K562 (cell line): ENCODE results near the gene CDK11B. TPM values are rescaled to one million over a fixed set of nuclear protein-coding genes. Genes with fewer than 3 reads are reported as not detected.

ENCODE experiments used
- ATAC-seq: fragments of 200-7000 bp; cut with Tn5 transposase; 3 replicates; pipeline ENCODE4 v1.9.1; 2020; ENCODE audit warnings: moderate library complexity
- BruUV-seq: library from RNA; stranded (reverse); fragments of 400-500 nt; replicated peaks from 2 replicates; lab custom pipeline; 2021; lab: Mats Ljungman, UMichigan
- CTCF ChIA-PET: fragments of 300-600 bp; formaldehyde crosslinking; extraction: SDS; loops from one replicate; lab custom pipeline; 2021; ENCODE audit warnings: low intra/inter-chr PET ratio; lab: Yijun Ruan, JAX
- POLR2A ChIA-PET: fragments of 300-600, 350-650 bp; sonication (Branson Sonifier 250); formaldehyde crosslinking; extraction: SDS; loops from one replicate; lab custom pipeline; 2021; ENCODE audit warnings: antibody characterized with exemption, inconsistent platforms; lab: Yijun Ruan, JAX
- DNase-seq, 4 experiments: peaks; one replicate each; pipeline versions ENCODE4 v3.0.0 to v3.0.0-alpha.2; 2011 to 2018; ENCODE audit warnings: low spot score in 3 of 4, mixed read lengths in 3 of 4; ENCODE audit errors: extremely low read depth in 1 of 4
- FAIRE-seq: peaks from 2 replicates; lab custom pipeline; 2011; peaks lifted over from hg19 to GRCh38; lab: Jason Lieb, UNC
- H2AFZ ChIP-seq: 2 replicates; pipeline ENCODE4 v1.6.0; 2011; ENCODE audit warnings: low read depth, low read length, control low read depth, inconsistent platforms
- H3K27ac ChIP-seq: fragments of 200-600 bp; 3 replicates; pipeline ENCODE4 v1.8.0; 2011; ENCODE audit warnings: low read depth, mild to moderate bottlenecking, control low read depth, inconsistent platforms, low read length, moderate library complexity, mixed read lengths; ENCODE audit errors: extremely low read depth
- H3K27me3 ChIP-seq, 2 experiments: fragments of 300-600 bp in 1 of 2; 2 replicates in 1 of 2; 3 replicates in 1 of 2; pipeline versions ENCODE4 v1.6.0 to v1.8.0; 2011; ENCODE audit warnings: inconsistent platforms in 2 of 2, low read length in 2 of 2, mild to moderate bottlenecking in 1 of 2, mixed read lengths in 1 of 2, moderate library complexity in 1 of 2; ENCODE audit not compliant: control insufficient read depth in 2 of 2, insufficient read depth in 2 of 2
- H3K36me3 ChIP-seq: fragments of 300-600 bp; 3 replicates; pipeline ENCODE4 v1.8.0; 2011; ENCODE audit warnings: mild to moderate bottlenecking, low read length, inconsistent platforms; ENCODE audit not compliant: control insufficient read depth, insufficient read depth
- H3K4me1 ChIP-seq, 2 experiments: fragments of 200-600 bp in 1 of 2; replicated peaks in 1 of 2; 2 replicates in 1 of 2; 3 replicates in 1 of 2; pipeline versions ENCODE4 v1.5.1 to v1.8.0; 2011; ENCODE audit warnings: inconsistent platforms in 2 of 2, low read length in 2 of 2, mild to moderate bottlenecking in 1 of 2, mixed read lengths in 1 of 2, moderate library complexity in 1 of 2; ENCODE audit not compliant: control insufficient read depth in 2 of 2, insufficient read depth in 2 of 2
- H3K4me2 ChIP-seq: 2 replicates; pipeline ENCODE4 v1.6.1; 2011; ENCODE audit warnings: low read length, control low read depth, inconsistent platforms, mixed read lengths; ENCODE audit not compliant: insufficient read depth
- H3K4me3 ChIP-seq: fragments of 200-600 bp; sonication (generic), shearing (Covaris generic); 2 replicates; pipeline ENCODE4 v1.5.1; 2016; ENCODE audit warnings: control low read depth, inconsistent platforms
- H3K79me2 ChIP-seq: fragments of 200-600 bp; 3 replicates; pipeline ENCODE4 v1.8.0; 2011; ENCODE audit warnings: low read length, inconsistent platforms; ENCODE audit not compliant: control insufficient read depth, insufficient read depth
- H3K9ac ChIP-seq, 2 experiments: 2 replicates each; pipeline versions ENCODE4 v1.6.0 to v1.6.1; 2011; ENCODE audit warnings: low read depth in 2 of 2, low read length in 2 of 2, control low read depth in 1 of 2, inconsistent platforms in 1 of 2, mild to moderate bottlenecking in 1 of 2, mixed read lengths in 1 of 2; ENCODE audit not compliant: insufficient read depth in 1 of 2
- H3K9me1 ChIP-seq: one replicate; pipeline ENCODE4 v1.6.0; 2011; ENCODE audit warnings: inconsistent platforms, mild to moderate bottlenecking, low read length, moderate library complexity; ENCODE audit not compliant: control insufficient read depth, insufficient read depth
- H3K9me3 ChIP-seq: replicated peaks from 2 replicates; pipeline ENCODE4 v1.5.1; 2011; ENCODE audit warnings: low read depth, low read length, inconsistent platforms; ENCODE audit not compliant: control insufficient read depth, insufficient read depth
- H4K20me1 ChIP-seq: replicated peaks from 2 replicates; pipeline ENCODE4 v1.6.1; 2011; ENCODE audit warnings: low read length, inconsistent platforms, mixed read lengths; ENCODE audit not compliant: control insufficient read depth, insufficient read depth
- FOSL1 ChIP-seq: fragments of 200-800 bp; sonication (Bioruptor generic); conservative IDR thresholded peaks from 2 replicates; pipeline ENCODE4 v1.6.1; 2016; ENCODE audit warnings: missing genetic modification characterization, missing compliant biosample characterization
- NFIC ChIP-seq: fragments of 450-650 bp; IDR thresholded peaks from 2 replicates; pipeline ENCODE4 v1.6.1; 2017; ENCODE audit warnings: mild to moderate bottlenecking, inconsistent platforms
- PCBP1 ChIP-seq: fragments of 200-400 bp; formaldehyde crosslinking; IDR thresholded peaks from 2 replicates; pipeline ENCODE4 v1.6.1; 2018; ENCODE audit warnings: mild to moderate bottlenecking, low read depth, low read length; ENCODE audit not compliant: poor library complexity, severe bottlenecking
- WGBS: fragments of 100-300 bp; shearing (Covaris generic); methylation state at CpG from one replicate; pipeline ENCODE4 v1.1.6; 2016; ENCODE audit warnings: low coverage, mixed read lengths; ENCODE audit not compliant: insufficient coverage; ENCODE audit errors: missing lambda C conversion rate; 5-methylcytosine and 5-hydroxymethylcytosine counted together
- in situ Hi-C: fragments of 300-500 bp; cut with MboI; formaldehyde crosslinking; loops from 4 replicates; pipeline ENCODE4 v1.15.0; 2018; ENCODE audit warnings: inconsistent platforms, mixed read lengths
- intact Hi-C: fragments of 100-400 bp; cut with micrococcal nuclease; formaldehyde crosslinking; loops from 2 replicates; pipeline ENCODE4 v1.14.2; 2022
- polyA plus RNA-seq, 8 experiments: library from polyadenylated mRNA; depleted of rRNA in 4 of 8; stranded (reverse) in 5 of 8; unstranded in 3 of 8; fragments of >200 nt; fragmentation: Nextera tagmentation in 2 of 8; fragmentation: Illumina TruSeq in 1 of 8; extraction: Ambion mirVana in 2 of 8; extraction: Trizol in 1 of 8; gene quantifications; 2 replicates each; pipeline versions ENCODE4 v1.2.1 to v1.2.3, GENCODE V29; 2011 to 2014; ENCODE audit warnings: inconsistent platforms in 1 of 8, missing spikeins in 1 of 8
- total RNA-seq, 7 experiments: library from RNA; depleted of rRNA in 6 of 7; stranded (reverse); fragments of >200 nt in 6 of 7; fragmentation: Illumina TruSeq in 2 of 7; extraction: Trizol in 2 of 7; gene quantifications; 2 replicates each; pipeline versions ENCODE4 v1.2.1 to v1.2.3, GENCODE V29; 2011 to 2021; ENCODE audit warnings: low replicate concordance in 1 of 7
- TF ChIP-seq, protein P1 (sequence below): sonication (generic); formaldehyde crosslinking; IDR thresholded peaks from 2 replicates; pipeline ENCODE4 v1.8.1; 2023; ENCODE audit warnings: mild to moderate bottlenecking, missing genetic modification reagents
- TF ChIP-seq, protein P2 (sequence below): sonication (generic); formaldehyde crosslinking; IDR thresholded peaks from 2 replicates; pipeline ENCODE4 v1.8.0; 2022; ENCODE audit warnings: missing genetic modification reagents, mild to moderate bottlenecking, moderate library complexity, borderline replicate concordance

Gene CDK11B
- total and polyA plus RNA-seq, 9 of the 15 experiments (the other 6 are each of a cell fraction or from before 2014, with no cell fraction given) = 2.8 to 52.2 (median 19.5) TPM

DNA sequence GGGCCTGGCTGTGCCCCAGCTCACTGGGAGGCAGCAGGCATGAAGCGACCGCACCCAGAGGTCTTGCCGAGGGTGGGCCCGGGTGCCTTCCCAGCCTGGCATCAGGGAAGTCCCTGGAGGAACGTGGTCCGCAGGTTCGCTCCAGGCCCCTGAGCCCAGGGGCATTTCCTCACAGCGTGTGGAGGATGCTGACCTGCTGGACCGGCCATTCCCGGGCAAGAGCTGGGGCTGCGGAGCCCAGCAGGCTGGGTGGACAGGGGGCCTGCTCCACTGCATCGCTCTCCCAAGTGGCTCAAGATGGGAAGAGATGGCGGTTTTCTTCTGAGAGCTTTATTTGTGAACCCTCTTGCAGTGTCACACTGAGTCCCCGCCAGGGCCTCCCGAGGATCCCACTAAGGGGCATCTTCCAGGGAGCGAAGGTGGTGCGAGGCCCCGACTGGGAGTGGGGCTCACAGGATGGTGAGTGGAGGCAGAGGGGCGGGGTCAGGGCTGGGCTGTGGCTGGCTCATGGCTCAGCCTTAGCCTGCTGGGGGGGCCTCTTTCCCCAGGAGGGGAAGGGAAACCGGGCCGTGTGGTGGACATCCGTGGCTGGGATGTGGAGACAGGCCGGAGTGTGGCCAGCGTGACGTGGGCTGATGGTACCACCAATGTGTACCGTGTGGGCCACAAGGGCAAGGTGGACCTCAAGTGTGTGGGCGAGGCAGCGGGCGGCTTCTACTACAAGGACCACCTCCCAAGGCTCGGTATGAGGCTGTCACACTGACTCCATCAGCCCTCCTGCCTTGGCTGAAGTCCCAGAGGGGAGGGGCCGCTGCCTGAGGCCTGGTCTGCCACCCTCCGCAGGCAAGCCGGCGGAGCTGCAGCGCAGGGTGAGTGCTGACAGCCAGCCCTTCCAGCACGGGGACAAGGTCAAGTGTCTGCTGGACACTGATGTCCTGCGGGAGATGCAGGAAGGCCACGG, 34.1 kb downstream of the CDK11B start:
- Histone ChIP-seq H3K4me2 (no peak overlapping the region), H3K9me1 (no peaks in the 10 kb centered on the region)
- POLR2A ChIA-PET = interaction anchor here (1.0 to 1.2 kb wide), 2 partner anchors 9 to 10 kb away, joined by 3 read pairs; partner anchors contain the start of gene MIB2
- DNase-seq = peak in 3 of 4 experiments; percentile 44 to 53 (median 46)
- TF ChIP-seq, protein P1, sequence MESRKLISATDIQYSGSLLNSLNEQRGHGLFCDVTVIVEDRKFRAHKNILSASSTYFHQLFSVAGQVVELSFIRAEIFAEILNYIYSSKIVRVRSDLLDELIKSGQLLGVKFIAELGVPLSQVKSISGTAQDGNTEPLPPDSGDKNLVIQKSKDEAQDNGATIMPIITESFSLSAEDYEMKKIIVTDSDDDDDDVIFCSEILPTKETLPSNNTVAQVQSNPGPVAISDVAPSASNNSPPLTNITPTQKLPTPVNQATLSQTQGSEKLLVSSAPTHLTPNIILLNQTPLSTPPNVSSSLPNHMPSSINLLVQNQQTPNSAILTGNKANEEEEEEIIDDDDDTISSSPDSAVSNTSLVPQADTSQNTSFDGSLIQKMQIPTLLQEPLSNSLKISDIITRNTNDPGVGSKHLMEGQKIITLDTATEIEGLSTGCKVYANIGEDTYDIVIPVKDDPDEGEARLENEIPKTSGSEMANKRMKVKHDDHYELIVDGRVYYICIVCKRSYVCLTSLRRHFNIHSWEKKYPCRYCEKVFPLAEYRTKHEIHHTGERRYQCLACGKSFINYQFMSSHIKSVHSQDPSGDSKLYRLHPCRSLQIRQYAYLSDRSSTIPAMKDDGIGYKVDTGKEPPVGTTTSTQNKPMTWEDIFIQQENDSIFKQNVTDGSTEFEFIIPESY (CRISPR knock-in tag) = peak; percentile 81
- TF ChIP-seq, protein P2, sequence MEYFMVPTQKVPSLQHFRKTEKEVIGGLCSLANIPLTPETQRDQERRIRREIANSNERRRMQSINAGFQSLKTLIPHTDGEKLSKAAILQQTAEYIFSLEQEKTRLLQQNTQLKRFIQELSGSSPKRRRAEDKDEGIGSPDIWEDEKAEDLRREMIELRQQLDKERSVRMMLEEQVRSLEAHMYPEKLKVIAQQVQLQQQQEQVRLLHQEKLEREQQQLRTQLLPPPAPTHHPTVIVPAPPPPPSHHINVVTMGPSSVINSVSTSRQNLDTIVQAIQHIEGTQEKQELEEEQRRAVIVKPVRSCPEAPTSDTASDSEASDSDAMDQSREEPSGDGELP (CRISPR knock-in tag) = peak; percentile 10; the same call in 1 of the 2 replicates
- TF ChIP-seq NFIC = peak; percentile 75
- TF ChIP-seq FOSL1 (tag) = no peak
- no peak for TF ChIP-seq PCBP1
- TF ChIP-seq, all 486 proteins: peak for 3
- peak overlapping the region in 1 of 2 experiments; percentile 69; a peak in 1 of 4 replicates for H3K9ac ChIP-seq
- peak; percentile 68 for ATAC-seq
- H3K4me3 ChIP-seq = no peak overlapping the region
- H3K27ac ChIP-seq = no peak overlapping the region
- BruUV-seq = no TSS peak
- H2AFZ ChIP-seq = no peak overlapping the region
- intact Hi-C loops = no loop called here
- no peaks in the 10 kb centered on the region for H3K79me2 ChIP-seq
- 58% methylated on average over 35 of the region's 38 CpGs for WGBS
- FAIRE-seq = no peak
- in situ Hi-C loops = no loop called here
- peaks cover 0 to 97% of the 10 kb centered on the region in 2 experiments; a peak in 3 of 5 replicates for H3K4me1 ChIP-seq
- H3K9me3 ChIP-seq = no peaks in the 10 kb centered on the region
- CTCF ChIA-PET = no interaction called here
- H3K36me3 ChIP-seq = no peaks in the 10 kb centered on the region
- H4K20me1 ChIP-seq = peaks cover 7% of the 10 kb centered on the region; the same call in 1 of the 2 replicates
- no peaks in the 10 kb centered on the region for H3K27me3 ChIP-seq
